CD14-positive monocyte (primary cell): ENCODE data around the gene UNC5C. TPM values are rescaled to one million over a fixed set of nuclear protein-coding genes. Genes with fewer than 3 reads are reported as not detected.
A peak's percentile ranks its signal among the peaks of the same experiment; 100 is the strongest.

Source experiments
- DNase-seq, 3 donors: peaks; one replicate each; pipeline ENCODE4 v3.0.0-alpha.2; 2011 to 2022
- H2AFZ ChIP-seq: 2 replicates; pipeline ENCODE4 v1.6.0; 2012; ENCODE audit warnings: mild to moderate bottlenecking, low read depth, low read length, inconsistent platforms; ENCODE audit not compliant: insufficient read depth, poor library complexity, severe bottlenecking
- H3K27ac ChIP-seq, 2 donors: 1 replicate in 1 of 2; 2 replicates in 1 of 2; pipeline ENCODE4 v1.5.1; 2012 to 2013; ENCODE audit warnings: low read length in 2 of 2, control low read depth in 1 of 2, inconsistent platforms in 1 of 2, low read depth in 1 of 2, mild to moderate bottlenecking in 1 of 2
- H3K27me3 ChIP-seq, 2 donors: one replicate each; pipeline versions ENCODE4 v1.6.0 to v1.6.1; 2011 to 2013; ENCODE audit warnings: low read length in 2 of 2; ENCODE audit not compliant: control insufficient read depth in 2 of 2, insufficient read depth in 2 of 2
- H3K36me3 ChIP-seq, 2 donors: replicated peaks in 1 of 2; 1 replicate in 1 of 2; 2 replicates in 1 of 2; pipeline versions ENCODE4 v1.5.1 to v1.6.1; 2012 to 2013; ENCODE audit warnings: low read length in 2 of 2, control low read depth in 1 of 2, inconsistent platforms in 1 of 2, mild to moderate bottlenecking in 1 of 2; ENCODE audit not compliant: insufficient read depth in 2 of 2, control insufficient read depth in 1 of 2
- H3K4me1 ChIP-seq, 2 donors: 1 replicate in 1 of 2; 2 replicates in 1 of 2; pipeline versions ENCODE4 v1.5.1 to v1.6.1; 2012 to 2013; ENCODE audit warnings: low read length in 2 of 2, control low read depth in 1 of 2, inconsistent platforms in 1 of 2, mild to moderate bottlenecking in 1 of 2, moderate library complexity in 1 of 2; ENCODE audit not compliant: insufficient read depth in 2 of 2, control insufficient read depth in 1 of 2
- H3K4me2 ChIP-seq: replicated peaks from 2 replicates; pipeline ENCODE3; 2012; ENCODE audit warnings: low read length, moderate library complexity, mild to moderate bottlenecking; ENCODE audit not compliant: poor library complexity, severe bottlenecking; ENCODE audit errors: extremely low read depth
- H3K4me3 ChIP-seq, 3 experiments: fragments of 200-600 bp in 1 of 3; sonication (generic) in 1 of 3; replicated peaks in 1 of 3; 1 replicate in 2 of 3; 2 replicates in 1 of 3; pipeline ENCODE4 v1.5.1; 2011 to 2013; ENCODE audit warnings: low read length in 3 of 3, mild to moderate bottlenecking in 3 of 3, control low read depth in 2 of 3, low read depth in 2 of 3, inconsistent platforms in 1 of 3, moderate library complexity in 1 of 3
- H3K79me2 ChIP-seq: 2 replicates; pipeline ENCODE4 v1.6.0; 2012; ENCODE audit warnings: mild to moderate bottlenecking, control low read depth, inconsistent platforms, low read length, moderate library complexity; ENCODE audit not compliant: insufficient read depth
- H3K9ac ChIP-seq: 2 replicates; pipeline ENCODE4 v1.6.0; 2017; ENCODE audit warnings: low read length, mild to moderate bottlenecking; ENCODE audit not compliant: insufficient read depth, poor library complexity, severe bottlenecking
- H3K9me3 ChIP-seq, 2 donors: replicated peaks in 1 of 2; 1 replicate in 1 of 2; 2 replicates in 1 of 2; pipeline versions ENCODE4 v1.5.1 to v1.6.1; 2012 to 2013; ENCODE audit warnings: low read length in 2 of 2, control low read depth in 1 of 2; ENCODE audit not compliant: control insufficient read depth in 1 of 2, insufficient read depth in 1 of 2
- H4K20me1 ChIP-seq: 2 replicates; pipeline ENCODE4 v1.6.0; 2012; ENCODE audit warnings: mild to moderate bottlenecking, low read length, control low read depth, moderate library complexity; ENCODE audit not compliant: insufficient read depth
- H3K27ac Mint-ChIP-seq, 7 donors: one replicate each; pipeline ENCODE4 v1.8.0; 2020; ENCODE audit warnings: mild to moderate bottlenecking in 7 of 7, mixed read lengths in 7 of 7, moderate library complexity in 6 of 7, inconsistent platforms in 2 of 7
- H3K27me3 Mint-ChIP-seq, 3 donors: one replicate each; pipeline ENCODE4 v1.8.0; 2021 to 2022; ENCODE audit warnings: low read depth in 3 of 3, mild to moderate bottlenecking in 3 of 3, mixed read lengths in 3 of 3, moderate library complexity in 3 of 3, inconsistent platforms in 1 of 3
- H3K36me3 Mint-ChIP-seq, 2 donors: one replicate each; pipeline ENCODE4 v1.8.0; 2020; ENCODE audit warnings: mixed read lengths in 2 of 2, inconsistent platforms in 1 of 2, mild to moderate bottlenecking in 1 of 2
- H3K4me1 Mint-ChIP-seq: one replicate; pipeline ENCODE4 v1.8.0; 2020; ENCODE audit warnings: mild to moderate bottlenecking, mixed read lengths
- H3K4me3 Mint-ChIP-seq, 2 donors: one replicate each; pipeline ENCODE4 v1.8.0; 2020; ENCODE audit warnings: mild to moderate bottlenecking in 2 of 2, mixed read lengths in 2 of 2, moderate library complexity in 1 of 2
- H3K9me3 Mint-ChIP-seq, 7 donors: one replicate each; pipeline ENCODE4 v1.8.0; 2020 to 2022; ENCODE audit warnings: mixed read lengths in 7 of 7, mild to moderate bottlenecking in 6 of 7, moderate library complexity in 6 of 7, inconsistent platforms in 2 of 7
- WGBS: methylation state at CpG from one replicate; pipeline ENCODE4 v1.1.5; 2013; ENCODE audit warnings: missing lambda C conversion rate; ENCODE audit not compliant: insufficient coverage; 5-methylcytosine and 5-hydroxymethylcytosine counted together
- intact Hi-C, 2 donors: fragments of 100-400 bp; cut with micrococcal nuclease; formaldehyde crosslinking; loops; one replicate each; pipeline versions ENCODE4 v1.15.0 to v1.15.1; 2023
- polyA plus RNA-seq, 3 donors: library from polyadenylated mRNA; depleted of rRNA in 1 of 3; unstranded in 2 of 3; stranded (reverse) in 1 of 3; fragments of 300-500 nt in 2 of 3; fragments of >200 nt in 1 of 3; fragmentation: Illumina TruSeq in 2 of 3; gene quantifications; 1 replicate in 2 of 3; 2 replicates in 1 of 3; pipeline ENCODE4 v1.2.3, GENCODE V29; 2012 to 2021
- TF ChIP-seq, protein P1 (sequence below): fragments of 200-600 bp; IDR thresholded peaks from one replicate; pipeline ENCODE4 v1.8.0; 2022; ENCODE audit warnings: antibody characterized with exemption, mild to moderate bottlenecking

The UNC5C gene
- polyA plus RNA-seq, 3 donors: 0.03 TPM; not detected in 2

- H4K20me1 ChIP-seq: no peaks in the 10 kb centered on the region
- 90% methylated on average over 6 of the region's 12 CpGs for WGBS
- DNase-seq: no peak
- Mint-ChIP-seq H3K27me3 (peaks cover 0 to 1% (median 0%) of the 10 kb centered on the region in 3 donors), H3K36me3 (no peaks in the 10 kb centered on the region), H3K4me1 (no peaks in the 10 kb centered on the region), H3K9me3 (no peaks in the 10 kb centered on the region), H3K4me3 (no peak overlapping the region), H3K27ac (no peak overlapping the region)
- peak overlapping the region; percentile 8 for H3K9ac ChIP-seq
- no peaks in the 10 kb centered on the region for H3K79me2 ChIP-seq
- no peak overlapping the region for H3K4me2 ChIP-seq
- H3K27ac ChIP-seq: no peak overlapping the region
- no peaks in the 10 kb centered on the region for H3K27me3 ChIP-seq
- H3K4me1 ChIP-seq: no peaks in the 10 kb centered on the region
- intact Hi-C loops: no loop called here
- no peaks in the 10 kb centered on the region for H3K9me3 ChIP-seq
- no peak overlapping the region for H3K4me3 ChIP-seq
- no peak overlapping the region for H2AFZ ChIP-seq
- no peaks in the 10 kb centered on the region for H3K36me3 ChIP-seq
- TF ChIP-seq, protein P1, sequence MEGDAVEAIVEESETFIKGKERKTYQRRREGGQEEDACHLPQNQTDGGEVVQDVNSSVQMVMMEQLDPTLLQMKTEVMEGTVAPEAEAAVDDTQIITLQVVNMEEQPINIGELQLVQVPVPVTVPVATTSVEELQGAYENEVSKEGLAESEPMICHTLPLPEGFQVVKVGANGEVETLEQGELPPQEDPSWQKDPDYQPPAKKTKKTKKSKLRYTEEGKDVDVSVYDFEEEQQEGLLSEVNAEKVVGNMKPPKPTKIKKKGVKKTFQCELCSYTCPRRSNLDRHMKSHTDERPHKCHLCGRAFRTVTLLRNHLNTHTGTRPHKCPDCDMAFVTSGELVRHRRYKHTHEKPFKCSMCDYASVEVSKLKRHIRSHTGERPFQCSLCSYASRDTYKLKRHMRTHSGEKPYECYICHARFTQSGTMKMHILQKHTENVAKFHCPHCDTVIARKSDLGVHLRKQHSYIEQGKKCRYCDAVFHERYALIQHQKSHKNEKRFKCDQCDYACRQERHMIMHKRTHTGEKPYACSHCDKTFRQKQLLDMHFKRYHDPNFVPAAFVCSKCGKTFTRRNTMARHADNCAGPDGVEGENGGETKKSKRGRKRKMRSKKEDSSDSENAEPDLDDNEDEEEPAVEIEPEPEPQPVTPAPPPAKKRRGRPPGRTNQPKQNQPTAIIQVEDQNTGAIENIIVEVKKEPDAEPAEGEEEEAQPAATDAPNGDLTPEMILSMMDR: no peak
Observed at GRCh38 chr4:95161781-95162469, 386.8 kb downstream of the UNC5C start.

GRCh38 chr4:95159384-95159783 lies 389.4 kb downstream of the UNC5C start:
- Histone ChIP-seq H3K79me2 (no peaks in the 10 kb centered on the region), H3K36me3 (no peaks in the 10 kb centered on the region), H3K4me2 (no peak overlapping the region), H3K27ac (no peak overlapping the region), H4K20me1 (no peaks in the 10 kb centered on the region), H3K9me3 (no peaks in the 10 kb centered on the region), H3K9ac (no peak overlapping the region), H3K4me1 (no peaks in the 10 kb centered on the region), H2AFZ (no peak overlapping the region), H3K27me3 (no peaks in the 10 kb centered on the region), H3K4me3 (no peak overlapping the region)
- Mint-ChIP-seq H3K4me3 (no peak overlapping the region), H3K4me1 (peaks cover 4% of the 10 kb centered on the region), H3K36me3 (no peaks in the 10 kb centered on the region), H3K27me3 (peaks cover 0 to 3% (median 0%) of the 10 kb centered on the region in 3 donors), H3K27ac (peak overlapping the region in 1 of 7 donors; percentile 56), H3K9me3 (no peaks in the 10 kb centered on the region)
- no peak for DNase-seq
- 82% methylated on average over 2 of the region's 4 CpGs for WGBS
- TF ChIP-seq, protein P1: no peak
- intact Hi-C loops: loop anchor here in 1 of 2 donors (10.0 kb wide), 1 partner anchor 1195 kb away; no protein-coding TSS in a partner anchor
